ENCODE measurements around the gene PDIA5.

DNA sequence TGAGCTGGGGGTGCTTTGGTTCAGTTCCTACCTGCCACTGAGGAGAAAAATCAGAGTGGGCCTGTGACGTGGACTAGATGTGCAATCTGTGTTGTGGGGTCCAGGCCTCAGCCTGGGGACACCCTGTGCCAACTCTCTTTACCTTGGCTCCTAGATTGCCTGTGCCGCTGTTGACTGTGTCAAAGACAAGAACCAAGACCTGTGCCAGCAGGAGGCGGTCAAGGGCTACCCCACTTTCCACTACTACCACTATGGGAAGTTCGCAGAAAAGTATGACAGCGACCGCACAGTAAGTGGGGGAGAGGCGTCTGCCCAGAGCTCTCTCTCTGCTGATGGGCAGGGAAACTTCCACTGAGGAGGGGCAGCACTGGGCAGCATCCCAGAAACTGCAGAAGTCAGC lies 94.3 kb downstream of the PDIA5 start:
- no peak for TF ChIP-seq ZNF274 (IDR thresholded peaks at IDR 0.05; ENCODE audit: low read depth, low read length)
- TF ChIP-seq YY1 (IDR thresholded peaks at IDR 0.05; ENCODE audit: insufficient read depth, insufficient read length), result no peak
- TF ChIP-seq SUZ12 (IDR thresholded peaks at IDR 0.05; ENCODE audit: extremely low read depth, insufficient read depth, insufficient read length), result no peak
